Stimulated activated naive CD8-positive, alpha-beta T cell treated with anti-CD3 and anti-CD28 coated beads, Interleukin-15, Interleukin-2, amounts not matched to agents 100 ng/mL and 50 ng/mL, for 24 hours (primary cell): ENCODE measurements around the gene PRC1.

Source experiments
- H3K27ac Mint-ChIP-seq: one replicate; pipeline ENCODE4 v1.8.0; 2021; ENCODE audit warnings: mild to moderate bottlenecking, mixed read lengths
- H3K27me3 Mint-ChIP-seq: one replicate; pipeline ENCODE4 v1.8.0; 2021; ENCODE audit warnings: mixed read lengths
- H3K36me3 Mint-ChIP-seq: one replicate; pipeline ENCODE4 v1.8.0; 2021; ENCODE audit warnings: low read depth, mixed read lengths
- H3K4me1 Mint-ChIP-seq: one replicate; pipeline ENCODE4 v1.8.0; 2021; ENCODE audit warnings: low read depth, mixed read lengths
- H3K4me3 Mint-ChIP-seq: one replicate; pipeline ENCODE4 v1.8.0; 2021; ENCODE audit warnings: mild to moderate bottlenecking, mixed read lengths
- H3K9me3 Mint-ChIP-seq: one replicate; pipeline ENCODE4 v1.8.0; 2021; ENCODE audit warnings: mixed read lengths

PRC1 gene

GRCh38 chr15:90953947-90954711 lies 40.2 kb downstream of the PRC1 start:
- Mint-ChIP-seq H3K4me3 (peak overlapping the region; percentile 88), H3K27me3 (no peaks in the 10 kb centered on the region), H3K9me3 (no peaks in the 10 kb centered on the region), H3K36me3 (peaks cover 40% of the 10 kb centered on the region), H3K27ac (peak overlapping the region; percentile 92), H3K4me1 (peaks cover 12% of the 10 kb centered on the region)

DNA sequence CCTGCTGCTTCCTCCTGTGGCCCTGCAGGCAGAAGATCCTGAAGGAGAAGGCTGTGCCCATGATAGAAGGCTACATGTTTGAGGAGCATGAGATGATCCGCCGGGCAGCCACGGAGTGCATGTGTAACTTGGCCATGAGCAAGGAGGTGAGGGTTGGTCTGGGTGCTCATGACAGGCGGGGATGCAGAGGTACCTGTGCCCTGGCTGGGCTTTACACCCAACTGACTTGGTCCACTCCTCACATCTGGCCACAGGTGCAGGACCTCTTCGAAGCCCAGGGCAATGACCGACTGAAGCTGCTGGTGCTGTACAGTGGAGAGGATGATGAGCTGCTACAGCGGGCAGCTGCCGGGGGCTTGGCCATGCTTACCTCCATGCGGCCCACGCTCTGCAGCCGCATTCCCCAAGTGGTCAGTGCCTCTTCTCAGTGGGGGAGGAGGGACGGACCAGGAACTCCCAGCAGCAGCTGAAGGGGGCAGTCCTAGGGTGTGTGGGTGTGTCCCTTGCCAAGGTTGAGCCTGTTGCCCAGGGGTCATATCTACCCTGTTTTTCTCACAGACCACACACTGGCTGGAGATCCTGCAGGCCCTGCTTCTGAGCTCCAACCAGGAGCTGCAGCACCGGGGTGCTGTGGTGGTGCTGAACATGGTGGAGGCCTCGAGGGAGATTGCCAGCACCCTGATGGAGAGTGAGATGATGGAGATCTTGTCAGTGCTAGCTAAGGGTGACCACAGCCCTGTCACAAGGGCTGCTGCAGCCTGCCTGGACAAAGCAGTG lies 41.2 kb downstream of the PRC1 start:
- H3K36me3 Mint-ChIP-seq: peaks cover 45% of the 10 kb centered on the region
- peak overlapping the region; percentile 11 for H3K27ac Mint-ChIP-seq
- H3K4me3 Mint-ChIP-seq: no peak overlapping the region
- no peaks in the 10 kb centered on the region for H3K9me3 Mint-ChIP-seq
- H3K4me1 Mint-ChIP-seq: peaks cover 12% of the 10 kb centered on the region
- H3K27me3 Mint-ChIP-seq: no peaks in the 10 kb centered on the region

DNA sequence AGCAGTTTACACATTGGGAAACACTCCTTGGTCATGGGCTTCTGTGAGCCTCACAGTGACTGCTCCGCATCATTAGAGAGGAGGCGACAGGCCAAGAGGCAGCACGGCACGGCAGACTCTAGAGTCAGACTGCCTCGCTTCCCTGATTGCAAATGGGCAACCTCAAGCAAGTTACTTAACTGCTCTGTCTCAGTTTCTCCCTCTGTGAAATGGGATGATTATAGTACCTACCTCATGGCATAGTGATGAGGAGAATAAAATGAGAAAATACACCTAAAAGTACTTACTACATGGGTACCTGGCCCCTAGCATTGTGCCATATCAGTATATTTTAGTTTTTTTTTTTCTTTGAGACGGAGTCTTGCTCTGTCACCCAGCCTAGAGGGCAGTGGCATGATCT lies 43.7 kb downstream of the PRC1 start:
- H3K9me3 Mint-ChIP-seq: no peaks in the 10 kb centered on the region
- H3K27me3 Mint-ChIP-seq: no peaks in the 10 kb centered on the region
- no peak overlapping the region for H3K4me3 Mint-ChIP-seq
- peaks cover 50% of the 10 kb centered on the region for H3K36me3 Mint-ChIP-seq
- peaks cover 1% of the 10 kb centered on the region for H3K4me1 Mint-ChIP-seq
- H3K27ac Mint-ChIP-seq: no peak overlapping the region

GRCh38 chr15:90949979-90950675 lies 44.2 kb downstream of the PRC1 start:
- H3K9me3 Mint-ChIP-seq: no peaks in the 10 kb centered on the region
- H3K27me3 Mint-ChIP-seq: no peaks in the 10 kb centered on the region
- no peak overlapping the region for H3K4me3 Mint-ChIP-seq
- H3K36me3 Mint-ChIP-seq: peaks cover 52% of the 10 kb centered on the region
- H3K27ac Mint-ChIP-seq: no peak overlapping the region
- H3K4me1 Mint-ChIP-seq: no peaks in the 10 kb centered on the region

GRCh38 chr15:90948506-90948905 lies 45.8 kb downstream of the PRC1 start:
- Mint-ChIP-seq H3K4me1 (no peaks in the 10 kb centered on the region), H3K4me3 (no peak overlapping the region), H3K27me3 (no peaks in the 10 kb centered on the region), H3K27ac (no peak overlapping the region), H3K36me3 (peaks cover 55% of the 10 kb centered on the region), H3K9me3 (no peaks in the 10 kb centered on the region)

DNA sequence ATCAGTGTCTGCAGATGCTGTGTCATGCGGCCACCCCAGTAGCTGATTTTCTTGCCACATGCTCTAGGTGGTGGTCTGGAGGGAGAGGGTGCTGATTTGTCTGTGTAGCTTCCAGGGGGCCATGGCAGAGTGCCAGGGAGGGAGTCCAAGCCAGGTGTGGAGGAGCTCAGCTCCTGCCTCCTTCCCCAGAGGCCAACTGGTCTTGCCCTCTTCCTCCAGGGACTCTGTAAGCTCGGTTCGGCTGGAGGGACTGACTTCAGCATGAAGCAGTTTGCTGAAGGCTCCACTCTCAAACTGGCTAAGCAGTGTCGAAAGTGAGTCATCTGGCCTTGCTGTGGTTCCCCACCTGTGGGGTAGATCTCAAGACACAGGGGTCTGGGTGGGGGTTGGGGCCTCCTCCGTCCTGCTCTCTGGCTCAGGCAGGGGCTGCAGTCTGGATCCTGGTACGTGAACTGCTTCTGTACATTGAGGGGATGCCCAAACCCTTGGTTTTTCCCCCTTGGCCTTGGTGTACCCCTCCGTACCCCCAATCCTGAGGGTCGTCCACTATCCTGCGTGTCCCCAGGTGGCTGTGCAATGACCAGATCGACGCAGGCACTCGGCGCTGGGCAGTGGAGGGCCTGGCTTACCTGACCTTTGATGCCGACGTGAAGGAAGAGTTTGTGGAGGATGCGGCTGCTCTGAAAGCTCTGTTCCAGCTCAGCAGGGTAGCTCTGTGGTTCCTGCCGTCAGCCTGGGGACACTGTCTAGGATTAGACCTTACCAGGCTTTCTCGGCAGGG lies 46.6 kb downstream of the PRC1 start:
- H3K27ac Mint-ChIP-seq: no peak overlapping the region
- H3K4me1 Mint-ChIP-seq: no peaks in the 10 kb centered on the region
- no peaks in the 10 kb centered on the region for H3K27me3 Mint-ChIP-seq
- H3K4me3 Mint-ChIP-seq: peak overlapping the region; percentile 8
- no peaks in the 10 kb centered on the region for H3K9me3 Mint-ChIP-seq
- peaks cover 53% of the 10 kb centered on the region for H3K36me3 Mint-ChIP-seq

DNA sequence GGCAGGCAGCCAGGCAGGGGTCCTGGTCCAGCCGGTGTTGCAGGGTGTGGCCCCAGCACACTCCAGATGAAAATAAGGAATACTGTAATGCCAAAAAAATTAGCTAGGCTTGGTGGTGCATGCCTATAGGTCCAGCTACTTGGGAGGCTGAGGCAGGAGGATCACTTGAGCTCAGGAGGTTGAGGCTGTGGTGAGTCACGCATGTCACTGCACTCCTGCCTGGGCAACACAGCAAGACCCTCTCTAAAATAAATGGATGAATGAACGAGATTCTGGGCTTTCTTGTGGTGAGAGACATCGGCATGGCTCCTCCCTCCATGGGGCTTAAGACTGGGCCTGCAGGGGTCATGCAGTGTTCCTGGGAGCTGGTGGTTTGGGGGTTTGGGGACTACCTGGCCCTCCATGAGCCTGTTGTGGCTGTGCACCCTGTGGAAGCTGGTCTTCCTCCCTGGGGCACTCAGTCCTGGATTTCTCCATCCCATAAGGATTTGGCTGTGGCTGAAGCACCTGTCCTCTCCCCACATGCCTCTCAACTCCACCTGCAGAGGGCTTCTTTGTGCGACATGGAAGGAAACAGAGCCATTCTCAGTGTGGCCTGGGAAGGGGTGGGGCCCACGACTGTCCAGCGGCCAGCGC lies 47.3 kb downstream of the PRC1 start:
- Mint-ChIP-seq H3K4me1 (no peaks in the 10 kb centered on the region), H3K36me3 (peaks cover 53% of the 10 kb centered on the region), H3K27me3 (no peaks in the 10 kb centered on the region), H3K9me3 (no peaks in the 10 kb centered on the region), H3K4me3 (no peak overlapping the region), H3K27ac (no peak overlapping the region)

DNA sequence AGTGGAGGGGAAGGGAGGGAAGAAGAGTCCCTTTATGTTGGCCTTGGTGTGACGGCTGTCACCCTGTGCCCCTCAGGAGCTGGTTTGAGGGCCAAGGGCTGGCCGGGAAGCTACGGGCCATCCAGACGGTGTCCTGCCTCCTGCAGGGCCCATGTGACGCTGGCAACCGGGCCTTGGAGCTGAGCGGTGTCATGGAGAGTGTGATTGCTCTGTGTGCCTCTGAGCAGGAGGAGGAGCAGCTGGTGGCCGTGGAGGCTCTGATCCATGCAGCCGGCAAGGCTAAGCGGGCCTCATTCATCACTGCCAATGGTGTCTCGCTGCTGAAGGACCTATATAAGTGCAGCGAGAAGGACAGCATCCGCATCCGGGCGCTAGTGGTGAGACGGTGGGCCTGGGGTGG lies 47.8 kb downstream of the PRC1 start:
- Mint-ChIP-seq H3K4me3 (no peak overlapping the region), H3K4me1 (no peaks in the 10 kb centered on the region), H3K9me3 (no peaks in the 10 kb centered on the region), H3K36me3 (peaks cover 48% of the 10 kb centered on the region), H3K27ac (no peak overlapping the region), H3K27me3 (no peaks in the 10 kb centered on the region)

DNA sequence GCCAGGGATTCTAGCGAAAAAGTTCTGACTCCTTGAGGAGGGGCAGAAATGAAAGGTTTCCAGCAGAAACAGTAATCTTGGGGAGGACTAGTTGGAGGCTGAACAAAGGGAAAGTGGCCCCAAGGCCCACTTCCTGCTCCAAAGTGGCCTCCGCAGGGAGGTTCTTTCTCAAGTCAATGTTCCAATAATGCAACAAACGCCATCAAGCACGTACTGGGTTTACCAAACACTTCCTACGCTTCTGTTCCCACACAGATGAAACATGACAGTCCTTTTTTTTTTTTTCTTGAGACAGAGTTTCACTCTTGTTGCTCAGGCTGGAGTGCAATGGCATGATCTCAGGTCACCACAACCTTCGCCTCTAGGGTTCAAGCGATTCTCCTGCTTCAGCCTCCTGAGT lies 49.2 kb downstream of the PRC1 start:
- Mint-ChIP-seq H3K27ac (no peak overlapping the region), H3K4me1 (no peaks in the 10 kb centered on the region)

GRCh38 chr15:90942354-90943120 lies 51.8 kb downstream of the PRC1 start:
- Mint-ChIP-seq H3K4me3 (no peak overlapping the region), H3K9me3 (no peaks in the 10 kb centered on the region), H3K27me3 (no peaks in the 10 kb centered on the region), H3K4me1 (no peaks in the 10 kb centered on the region), H3K36me3 (peaks cover 54% of the 10 kb centered on the region), H3K27ac (no peak overlapping the region)

More for the DNA sequence above, 49.2 kb downstream of the PRC1 start:
- no peaks in the 10 kb centered on the region for H3K27me3 Mint-ChIP-seq
- no peaks in the 10 kb centered on the region for H3K9me3 Mint-ChIP-seq
- H3K4me3 Mint-ChIP-seq: no peak overlapping the region
- H3K36me3 Mint-ChIP-seq: peaks cover 58% of the 10 kb centered on the region

- Mint-ChIP-seq H3K36me3 (peaks cover 60% of the 10 kb centered on the region), H3K27ac (no peak overlapping the region), H3K4me1 (peaks cover 9% of the 10 kb centered on the region), H3K4me3 (no peak overlapping the region), H3K27me3 (no peaks in the 10 kb centered on the region), H3K9me3 (no peaks in the 10 kb centered on the region)
Observed at GRCh38 chr15:90941038-90941437, 53.3 kb downstream of the PRC1 start.

DNA sequence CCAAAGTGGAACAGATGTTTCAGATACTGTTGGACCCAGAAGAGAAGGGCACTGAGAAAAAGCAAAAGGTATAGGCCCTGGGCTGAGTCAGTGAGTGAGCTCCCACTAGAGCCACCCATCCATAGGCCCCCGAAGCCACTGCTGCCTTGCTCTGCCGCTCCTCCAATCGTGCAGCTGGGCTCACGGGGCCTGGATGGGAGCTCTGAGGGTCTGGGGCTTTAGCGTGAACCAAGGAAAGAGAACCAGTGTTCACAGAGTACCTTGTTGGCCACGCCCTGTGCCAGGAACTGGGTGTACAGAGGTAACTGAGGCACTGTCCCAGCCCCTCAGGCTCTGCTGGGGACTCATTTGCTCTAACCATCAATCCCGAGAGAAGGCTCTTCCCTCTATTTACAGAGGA lies 54.6 kb downstream of the PRC1 start:
- H3K27me3 Mint-ChIP-seq: no peaks in the 10 kb centered on the region
- H3K4me3 Mint-ChIP-seq: no peak overlapping the region
- H3K36me3 Mint-ChIP-seq: peaks cover 54% of the 10 kb centered on the region
- no peak overlapping the region for H3K27ac Mint-ChIP-seq
- no peaks in the 10 kb centered on the region for H3K9me3 Mint-ChIP-seq
- H3K4me1 Mint-ChIP-seq: peaks cover 14% of the 10 kb centered on the region

DNA sequence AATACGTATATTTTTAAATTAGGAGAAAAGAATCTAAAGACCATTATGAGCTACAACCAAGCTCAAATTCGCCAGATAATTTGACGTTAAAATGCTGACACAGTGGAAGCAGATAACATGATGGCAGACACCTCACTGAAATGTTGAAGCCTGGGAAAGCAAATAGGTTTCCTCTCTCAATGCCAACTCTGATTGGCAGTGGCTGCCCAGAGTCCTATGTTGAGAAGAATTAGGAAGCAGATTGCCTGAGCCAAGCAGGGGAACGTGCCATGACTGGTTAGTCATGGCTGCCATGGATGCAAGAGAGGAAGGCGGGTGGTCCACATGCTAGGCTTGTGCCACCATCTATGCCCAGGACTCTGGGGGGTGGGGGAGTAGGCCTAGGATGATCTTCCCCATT lies 56.1 kb downstream of the PRC1 start:
- peaks cover 48% of the 10 kb centered on the region for H3K36me3 Mint-ChIP-seq
- no peak overlapping the region for H3K27ac Mint-ChIP-seq
- no peaks in the 10 kb centered on the region for H3K27me3 Mint-ChIP-seq
- H3K9me3 Mint-ChIP-seq: no peaks in the 10 kb centered on the region
- peaks cover 25% of the 10 kb centered on the region for H3K4me1 Mint-ChIP-seq
- H3K4me3 Mint-ChIP-seq: no peak overlapping the region

GRCh38 chr15:90936823-90937222 lies 57.5 kb downstream of the PRC1 start:
- H3K36me3 Mint-ChIP-seq: peaks cover 37% of the 10 kb centered on the region
- peaks cover 29% of the 10 kb centered on the region for H3K4me1 Mint-ChIP-seq
- peak overlapping the region; percentile 83 for H3K4me3 Mint-ChIP-seq
- H3K27ac Mint-ChIP-seq: no peak overlapping the region
- no peaks in the 10 kb centered on the region for H3K9me3 Mint-ChIP-seq
- H3K27me3 Mint-ChIP-seq: no peaks in the 10 kb centered on the region
